CD14-positive monocyte (primary cell): ENCODE results near the gene SLC34A3. TPM values are rescaled to one million over a fixed set of nuclear protein-coding genes. Genes with fewer than 3 reads are reported as not detected.

Experiments
- DNase-seq, 3 donors: peaks; one replicate each; pipeline ENCODE4 v3.0.0-alpha.2; 2011 to 2022
- H2AFZ ChIP-seq: 2 replicates; pipeline ENCODE4 v1.6.0; 2012; ENCODE audit warnings: mild to moderate bottlenecking, low read depth, low read length, inconsistent platforms; ENCODE audit not compliant: insufficient read depth, poor library complexity, severe bottlenecking
- H3K27ac ChIP-seq, 2 donors: 1 replicate in 1 of 2; 2 replicates in 1 of 2; pipeline ENCODE4 v1.5.1; 2012 to 2013; ENCODE audit warnings: low read length in 2 of 2, control low read depth in 1 of 2, inconsistent platforms in 1 of 2, low read depth in 1 of 2, mild to moderate bottlenecking in 1 of 2
- H3K27me3 ChIP-seq, 2 donors: one replicate each; pipeline versions ENCODE4 v1.6.0 to v1.6.1; 2011 to 2013; ENCODE audit warnings: low read length in 2 of 2; ENCODE audit not compliant: control insufficient read depth in 2 of 2, insufficient read depth in 2 of 2
- H3K36me3 ChIP-seq, 2 donors: replicated peaks in 1 of 2; 1 replicate in 1 of 2; 2 replicates in 1 of 2; pipeline versions ENCODE4 v1.5.1 to v1.6.1; 2012 to 2013; ENCODE audit warnings: low read length in 2 of 2, control low read depth in 1 of 2, inconsistent platforms in 1 of 2, mild to moderate bottlenecking in 1 of 2; ENCODE audit not compliant: insufficient read depth in 2 of 2, control insufficient read depth in 1 of 2
- H3K4me1 ChIP-seq, 2 donors: 1 replicate in 1 of 2; 2 replicates in 1 of 2; pipeline versions ENCODE4 v1.5.1 to v1.6.1; 2012 to 2013; ENCODE audit warnings: low read length in 2 of 2, control low read depth in 1 of 2, inconsistent platforms in 1 of 2, mild to moderate bottlenecking in 1 of 2, moderate library complexity in 1 of 2; ENCODE audit not compliant: insufficient read depth in 2 of 2, control insufficient read depth in 1 of 2
- H3K4me2 ChIP-seq: replicated peaks from 2 replicates; pipeline ENCODE3; 2012; ENCODE audit warnings: low read length, moderate library complexity, mild to moderate bottlenecking; ENCODE audit not compliant: poor library complexity, severe bottlenecking; ENCODE audit errors: extremely low read depth
- H3K4me3 ChIP-seq, 3 experiments: fragments of 200-600 bp in 1 of 3; sonication (generic) in 1 of 3; replicated peaks in 1 of 3; 1 replicate in 2 of 3; 2 replicates in 1 of 3; pipeline ENCODE4 v1.5.1; 2011 to 2013; ENCODE audit warnings: low read length in 3 of 3, mild to moderate bottlenecking in 3 of 3, control low read depth in 2 of 3, low read depth in 2 of 3, inconsistent platforms in 1 of 3, moderate library complexity in 1 of 3
- H3K79me2 ChIP-seq: 2 replicates; pipeline ENCODE4 v1.6.0; 2012; ENCODE audit warnings: mild to moderate bottlenecking, control low read depth, inconsistent platforms, low read length, moderate library complexity; ENCODE audit not compliant: insufficient read depth
- H3K9ac ChIP-seq: 2 replicates; pipeline ENCODE4 v1.6.0; 2017; ENCODE audit warnings: low read length, mild to moderate bottlenecking; ENCODE audit not compliant: insufficient read depth, poor library complexity, severe bottlenecking
- H3K9me3 ChIP-seq, 2 donors: replicated peaks in 1 of 2; 1 replicate in 1 of 2; 2 replicates in 1 of 2; pipeline versions ENCODE4 v1.5.1 to v1.6.1; 2012 to 2013; ENCODE audit warnings: low read length in 2 of 2, control low read depth in 1 of 2; ENCODE audit not compliant: control insufficient read depth in 1 of 2, insufficient read depth in 1 of 2
- H4K20me1 ChIP-seq: 2 replicates; pipeline ENCODE4 v1.6.0; 2012; ENCODE audit warnings: mild to moderate bottlenecking, low read length, control low read depth, moderate library complexity; ENCODE audit not compliant: insufficient read depth
- H3K27ac Mint-ChIP-seq, 7 donors: one replicate each; pipeline ENCODE4 v1.8.0; 2020; ENCODE audit warnings: mild to moderate bottlenecking in 7 of 7, mixed read lengths in 7 of 7, moderate library complexity in 6 of 7, inconsistent platforms in 2 of 7
- H3K27me3 Mint-ChIP-seq, 3 donors: one replicate each; pipeline ENCODE4 v1.8.0; 2021 to 2022; ENCODE audit warnings: low read depth in 3 of 3, mild to moderate bottlenecking in 3 of 3, mixed read lengths in 3 of 3, moderate library complexity in 3 of 3, inconsistent platforms in 1 of 3
- H3K36me3 Mint-ChIP-seq, 2 donors: one replicate each; pipeline ENCODE4 v1.8.0; 2020; ENCODE audit warnings: mixed read lengths in 2 of 2, inconsistent platforms in 1 of 2, mild to moderate bottlenecking in 1 of 2
- H3K4me1 Mint-ChIP-seq: one replicate; pipeline ENCODE4 v1.8.0; 2020; ENCODE audit warnings: mild to moderate bottlenecking, mixed read lengths
- H3K4me3 Mint-ChIP-seq, 2 donors: one replicate each; pipeline ENCODE4 v1.8.0; 2020; ENCODE audit warnings: mild to moderate bottlenecking in 2 of 2, mixed read lengths in 2 of 2, moderate library complexity in 1 of 2
- H3K9me3 Mint-ChIP-seq, 7 donors: one replicate each; pipeline ENCODE4 v1.8.0; 2020 to 2022; ENCODE audit warnings: mixed read lengths in 7 of 7, mild to moderate bottlenecking in 6 of 7, moderate library complexity in 6 of 7, inconsistent platforms in 2 of 7
- WGBS: methylation state at CpG from one replicate; pipeline ENCODE4 v1.1.5; 2013; ENCODE audit warnings: missing lambda C conversion rate; ENCODE audit not compliant: insufficient coverage; 5-methylcytosine and 5-hydroxymethylcytosine counted together
- intact Hi-C, 2 donors: fragments of 100-400 bp; cut with micrococcal nuclease; formaldehyde crosslinking; loops; one replicate each; pipeline versions ENCODE4 v1.15.0 to v1.15.1; 2023
- polyA plus RNA-seq, 3 donors: library from polyadenylated mRNA; depleted of rRNA in 1 of 3; unstranded in 2 of 3; stranded (reverse) in 1 of 3; fragments of 300-500 nt in 2 of 3; fragments of >200 nt in 1 of 3; fragmentation: Illumina TruSeq in 2 of 3; gene quantifications; 1 replicate in 2 of 3; 2 replicates in 1 of 3; pipeline ENCODE4 v1.2.3, GENCODE V29; 2012 to 2021
- TF ChIP-seq, protein P1 (sequence below): fragments of 200-600 bp; IDR thresholded peaks from one replicate; pipeline ENCODE4 v1.8.0; 2022; ENCODE audit warnings: antibody characterized with exemption, mild to moderate bottlenecking

The SLC34A3 gene
- polyA plus RNA-seq, 3 donors = not detected

DNA sequence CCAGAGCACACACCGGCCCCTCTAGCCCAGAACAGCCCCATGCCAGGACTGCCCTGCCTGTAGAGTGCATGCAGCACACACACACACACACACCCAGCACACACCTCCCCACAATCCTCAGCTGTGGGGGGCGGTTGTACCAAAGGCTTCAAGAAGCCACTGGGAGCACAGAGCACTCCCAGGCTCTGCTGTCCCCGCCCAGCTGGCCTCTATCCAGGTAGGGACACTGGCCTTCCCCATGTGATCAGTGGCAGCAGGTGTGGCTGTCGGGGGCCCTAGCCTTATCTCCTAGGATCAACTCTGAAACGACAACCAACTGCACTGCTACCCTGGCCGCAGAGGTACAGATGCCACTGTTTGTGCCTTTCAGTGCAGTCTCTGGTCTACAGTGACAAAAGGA lies 44.3 kb upstream of the SLC34A3 start:
- H3K27ac ChIP-seq = no peak overlapping the region
- H3K79me2 ChIP-seq = peaks cover 44% of the 10 kb centered on the region
- no peak for DNase-seq
- no peak overlapping the region for H3K4me3 Mint-ChIP-seq
- intact Hi-C loops = loop anchor here in 1 of 2 donors (5.0 kb wide), 1 partner anchor 51 kb away; no protein-coding TSS in a partner anchor
- peaks cover 26% of the 10 kb centered on the region for H4K20me1 ChIP-seq
- H3K4me2 ChIP-seq = no peak overlapping the region
- no peaks in the 10 kb centered on the region for H3K27me3 ChIP-seq
- H3K9me3 Mint-ChIP-seq = peaks cover 0 to 2% (median 0%) of the 10 kb centered on the region in 7 donors
- H3K4me1 Mint-ChIP-seq = peaks cover 32% of the 10 kb centered on the region
- H3K27me3 Mint-ChIP-seq = no peaks in the 10 kb centered on the region
- peak overlapping the region in 1 of 7 donors; percentile 12 for H3K27ac Mint-ChIP-seq
- no peak overlapping the region for H2AFZ ChIP-seq
- H3K4me3 ChIP-seq = no peak overlapping the region
- H3K4me1 ChIP-seq = peaks cover 28 to 39% of the 10 kb centered on the region in 2 donors
- 98% methylated on average over 5 of the region's 6 CpGs for WGBS
- peaks cover 66 to 67% of the 10 kb centered on the region in 2 donors for H3K36me3 ChIP-seq
- no peak overlapping the region for H3K9ac ChIP-seq
- no peaks in the 10 kb centered on the region for H3K9me3 ChIP-seq
- peaks cover 43 to 77% of the 10 kb centered on the region in 2 donors for H3K36me3 Mint-ChIP-seq
- TF ChIP-seq, protein P1, sequence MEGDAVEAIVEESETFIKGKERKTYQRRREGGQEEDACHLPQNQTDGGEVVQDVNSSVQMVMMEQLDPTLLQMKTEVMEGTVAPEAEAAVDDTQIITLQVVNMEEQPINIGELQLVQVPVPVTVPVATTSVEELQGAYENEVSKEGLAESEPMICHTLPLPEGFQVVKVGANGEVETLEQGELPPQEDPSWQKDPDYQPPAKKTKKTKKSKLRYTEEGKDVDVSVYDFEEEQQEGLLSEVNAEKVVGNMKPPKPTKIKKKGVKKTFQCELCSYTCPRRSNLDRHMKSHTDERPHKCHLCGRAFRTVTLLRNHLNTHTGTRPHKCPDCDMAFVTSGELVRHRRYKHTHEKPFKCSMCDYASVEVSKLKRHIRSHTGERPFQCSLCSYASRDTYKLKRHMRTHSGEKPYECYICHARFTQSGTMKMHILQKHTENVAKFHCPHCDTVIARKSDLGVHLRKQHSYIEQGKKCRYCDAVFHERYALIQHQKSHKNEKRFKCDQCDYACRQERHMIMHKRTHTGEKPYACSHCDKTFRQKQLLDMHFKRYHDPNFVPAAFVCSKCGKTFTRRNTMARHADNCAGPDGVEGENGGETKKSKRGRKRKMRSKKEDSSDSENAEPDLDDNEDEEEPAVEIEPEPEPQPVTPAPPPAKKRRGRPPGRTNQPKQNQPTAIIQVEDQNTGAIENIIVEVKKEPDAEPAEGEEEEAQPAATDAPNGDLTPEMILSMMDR = no peak

DNA sequence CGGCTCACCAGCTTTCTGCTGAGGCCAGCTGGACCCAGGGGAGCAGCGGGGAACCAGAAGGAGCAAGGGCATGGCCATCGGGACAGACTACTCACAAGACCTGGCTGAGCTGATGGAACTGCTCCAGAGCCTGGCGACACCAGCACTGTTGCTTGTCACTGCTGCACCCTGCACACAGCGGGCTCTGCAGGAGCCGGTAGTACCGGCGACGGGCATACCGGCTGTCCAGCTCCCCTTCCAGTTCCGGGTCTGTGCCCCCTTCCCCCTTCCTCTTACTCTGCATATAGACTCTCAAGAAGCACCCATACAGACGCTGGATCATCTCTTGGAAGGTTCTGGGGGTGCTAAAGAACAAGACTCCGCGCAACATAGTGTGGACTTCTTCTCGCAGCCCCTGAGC lies 43.3 kb upstream of the SLC34A3 start:
- intact Hi-C loops = loop anchor here in 1 of 2 donors (5.0 kb wide), 1 partner anchor 50 kb away; no protein-coding TSS in a partner anchor
- peak overlapping the region; percentile 91 to 96 (median 94) for H3K27ac Mint-ChIP-seq
- peak overlapping the region; percentile 86 to 94 for H3K4me3 Mint-ChIP-seq
- H2AFZ ChIP-seq = no peak overlapping the region
- peaks cover 28% of the 10 kb centered on the region for H4K20me1 ChIP-seq
- H3K4me3 ChIP-seq = peak overlapping the region; percentile 83 to 95 (median 92)
- peaks cover 60 to 67% of the 10 kb centered on the region in 2 donors for H3K36me3 ChIP-seq
- H3K9me3 ChIP-seq = no peaks in the 10 kb centered on the region
- H3K36me3 Mint-ChIP-seq = peaks cover 37 to 73% of the 10 kb centered on the region in 2 donors
- peak overlapping the region; percentile 70 to 96 for H3K27ac ChIP-seq
- DNase-seq = no peak
- peaks cover 0 to 2% (median 0%) of the 10 kb centered on the region in 7 donors for H3K9me3 Mint-ChIP-seq
- WGBS = 93% methylated on average over 15 of the region's 15 CpGs
- peaks cover 44% of the 10 kb centered on the region for H3K79me2 ChIP-seq
- peaks cover 32% of the 10 kb centered on the region for H3K4me1 Mint-ChIP-seq
- H3K9ac ChIP-seq = peak overlapping the region; percentile 95
- H3K4me1 ChIP-seq = peaks cover 28 to 39% of the 10 kb centered on the region in 2 donors
- peak overlapping the region; percentile 100 for H3K4me2 ChIP-seq
- H3K27me3 ChIP-seq = no peaks in the 10 kb centered on the region
- H3K27me3 Mint-ChIP-seq = no peaks in the 10 kb centered on the region
- TF ChIP-seq, protein P1 = no peak
